Mononuclear cell (primary cell): ENCODE measurements around the gene TGIF1. TPM values are rescaled to one million over a fixed set of nuclear protein-coding genes. Genes with fewer than 3 reads are reported as not detected.

Experiments used
- H3K27me3 ChIP-seq: 2 replicates; pipeline ENCODE4 v1.6.0; 2011; ENCODE audit warnings: low read length, control low read depth; ENCODE audit not compliant: insufficient read depth
- H3K4me1 ChIP-seq: 2 replicates; pipeline ENCODE4 v1.5.1; 2011; ENCODE audit warnings: mild to moderate bottlenecking, low read length, control low read depth; ENCODE audit not compliant: insufficient read depth
- H3K4me3 ChIP-seq: 2 replicates; pipeline ENCODE4 v1.5.1; 2011; ENCODE audit warnings: mild to moderate bottlenecking, low read length, moderate library complexity
- H3K9me3 ChIP-seq: 2 replicates; pipeline ENCODE4 v1.5.1; 2011; ENCODE audit warnings: low read depth, mild to moderate bottlenecking, control low read depth, low read length
- total RNA-seq: library from RNA; depleted of rRNA; stranded (reverse); fragments of >200 nt; gene quantifications from one replicate; pipeline ENCODE4 v1.2.3, GENCODE V29; 2012

Gene TGIF1
- total RNA-seq, 1 donor, result 91.2 TPM

DNA sequence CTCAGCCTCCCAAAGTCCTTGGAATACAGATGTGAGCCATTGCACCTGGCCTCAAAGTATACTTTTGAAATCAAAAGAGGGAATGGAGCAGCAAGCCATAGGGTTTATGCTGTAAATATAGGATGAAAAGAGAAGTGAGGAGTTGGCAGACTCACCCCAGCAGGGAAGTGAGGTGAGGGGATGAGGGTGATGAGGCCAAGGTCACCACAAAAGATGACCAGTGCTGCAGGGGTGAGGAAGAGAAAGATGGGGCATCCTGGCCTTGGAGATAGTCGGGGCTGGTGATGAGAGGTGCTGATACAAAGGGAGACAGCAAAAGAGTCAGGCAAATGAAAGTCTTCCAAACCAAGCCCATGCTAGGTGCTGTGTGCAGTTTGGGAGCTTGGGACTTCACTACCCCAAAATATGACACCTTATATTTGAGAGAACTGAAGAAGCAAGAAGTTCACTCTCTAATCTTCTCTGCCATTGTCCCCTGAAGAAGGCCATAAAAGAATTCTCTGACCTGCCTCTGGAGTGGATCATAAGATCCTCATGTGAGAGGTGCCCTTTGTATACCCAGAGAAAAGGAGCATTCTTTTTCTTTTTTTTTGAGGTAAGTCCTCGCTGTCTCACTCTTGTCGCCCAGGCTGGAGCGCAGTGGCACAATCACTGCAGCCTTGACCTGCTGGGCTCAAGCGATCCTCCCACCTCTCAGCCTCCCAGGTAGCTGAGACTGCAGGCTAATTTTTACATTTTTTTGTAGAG lies 31.0 kb downstream of the TGIF1 start:
- Histone ChIP-seq H3K9me3 (no peaks in the 10 kb centered on the region), H3K27me3 (no peaks in the 10 kb centered on the region), H3K4me1 (no peaks in the 10 kb centered on the region), H3K4me3 (no peak overlapping the region)

DNA sequence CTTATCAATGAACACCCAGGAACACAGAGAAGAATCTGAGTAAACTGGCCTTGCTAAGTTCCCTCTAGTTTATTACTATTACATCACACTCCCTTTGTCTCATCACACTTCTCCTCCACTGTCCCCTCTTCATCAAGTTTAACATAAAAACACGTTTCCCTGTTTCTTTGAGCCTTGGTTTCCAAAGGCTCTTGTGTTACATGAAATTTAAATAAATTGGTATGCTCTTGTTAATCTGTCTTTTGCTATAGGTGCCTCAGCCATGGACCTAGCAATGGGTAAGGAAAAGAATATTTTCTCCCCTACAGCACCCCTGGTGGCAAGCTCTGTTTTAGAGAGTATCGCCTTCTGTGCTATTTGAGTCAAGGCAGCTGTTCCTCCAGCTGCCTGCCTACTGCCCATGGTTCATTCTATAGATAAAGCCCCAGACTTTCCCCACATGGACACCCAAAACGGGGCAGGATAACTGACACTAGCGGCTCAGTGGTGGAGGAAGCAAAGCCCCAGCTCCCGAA lies 31.8 kb downstream of the TGIF1 start:
- Histone ChIP-seq H3K9me3 (no peaks in the 10 kb centered on the region), H3K4me3 (no peak overlapping the region), H3K4me1 (no peaks in the 10 kb centered on the region), H3K27me3 (no peaks in the 10 kb centered on the region)

DNA sequence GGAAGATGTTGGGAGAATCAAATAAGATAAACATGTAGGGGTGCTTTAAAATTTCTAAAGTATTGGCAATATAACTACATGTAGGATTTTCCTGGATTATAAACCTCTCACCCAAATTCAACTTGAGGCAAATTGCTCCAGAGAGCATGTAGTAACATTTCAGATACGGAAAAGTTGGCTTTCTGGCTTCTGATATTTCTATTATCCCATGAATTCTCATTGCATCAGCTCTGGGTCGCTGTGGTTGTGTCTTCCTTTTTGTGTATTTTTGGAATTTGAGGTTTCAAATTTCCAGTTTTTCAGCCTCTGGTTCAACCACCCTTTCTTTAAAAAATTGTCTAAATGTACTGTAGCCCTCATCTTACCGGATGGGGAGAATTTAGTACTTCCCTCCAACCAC lies 32.3 kb downstream of the TGIF1 start:
- Histone ChIP-seq H3K9me3 (no peaks in the 10 kb centered on the region), H3K27me3 (no peaks in the 10 kb centered on the region), H3K4me1 (no peaks in the 10 kb centered on the region), H3K4me3 (no peak overlapping the region)

DNA sequence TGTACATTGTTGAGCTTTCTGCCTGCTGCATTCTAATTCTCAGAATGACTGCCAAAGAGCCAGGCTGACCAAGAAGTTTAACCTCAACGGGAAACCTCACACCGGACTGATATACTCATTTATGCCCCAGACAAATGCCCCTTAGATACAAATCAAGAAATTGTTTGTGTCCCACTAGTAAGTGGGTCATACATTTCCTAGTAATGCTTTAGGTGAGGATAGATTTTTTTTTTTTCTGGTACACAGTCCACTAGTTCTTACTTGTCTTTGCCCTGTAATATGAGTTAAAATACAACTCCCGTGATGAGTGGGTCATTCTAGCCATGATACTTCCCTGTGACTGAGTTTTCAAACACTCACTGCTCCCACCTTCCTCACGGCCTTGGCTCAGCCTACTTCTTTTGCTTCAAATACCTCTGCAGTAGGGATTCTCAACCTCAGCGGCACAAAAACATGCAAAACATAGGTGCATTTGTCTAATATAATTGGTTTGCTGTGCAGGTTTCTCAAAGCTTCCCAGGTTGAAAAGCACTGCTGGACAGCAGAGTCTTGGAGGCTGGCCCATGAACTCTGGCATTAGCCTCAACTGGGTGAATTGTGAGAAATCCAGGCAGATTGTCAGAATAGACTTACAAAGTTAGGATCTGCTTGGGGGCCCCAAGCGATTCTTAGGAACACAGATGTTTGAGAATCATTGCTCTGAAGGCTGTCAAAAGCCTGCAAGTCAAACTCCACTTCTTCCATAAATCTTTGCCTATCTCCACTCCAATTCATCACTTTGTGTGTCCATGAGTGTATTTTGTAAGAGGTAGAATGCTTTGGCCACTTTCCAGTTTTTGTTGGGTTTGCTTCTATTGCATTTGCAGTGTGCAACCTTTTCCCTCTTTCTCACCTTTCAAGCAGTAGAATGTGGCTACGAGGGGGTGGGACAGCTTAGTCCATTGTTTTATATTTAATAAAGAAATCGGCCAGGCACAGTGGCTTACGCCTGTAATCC lies 35.5 kb downstream of the TGIF1 start:
- no peaks in the 10 kb centered on the region for H3K4me1 ChIP-seq
- H3K9me3 ChIP-seq, result no peaks in the 10 kb centered on the region
- no peak overlapping the region for H3K4me3 ChIP-seq
- no peaks in the 10 kb centered on the region for H3K27me3 ChIP-seq

DNA sequence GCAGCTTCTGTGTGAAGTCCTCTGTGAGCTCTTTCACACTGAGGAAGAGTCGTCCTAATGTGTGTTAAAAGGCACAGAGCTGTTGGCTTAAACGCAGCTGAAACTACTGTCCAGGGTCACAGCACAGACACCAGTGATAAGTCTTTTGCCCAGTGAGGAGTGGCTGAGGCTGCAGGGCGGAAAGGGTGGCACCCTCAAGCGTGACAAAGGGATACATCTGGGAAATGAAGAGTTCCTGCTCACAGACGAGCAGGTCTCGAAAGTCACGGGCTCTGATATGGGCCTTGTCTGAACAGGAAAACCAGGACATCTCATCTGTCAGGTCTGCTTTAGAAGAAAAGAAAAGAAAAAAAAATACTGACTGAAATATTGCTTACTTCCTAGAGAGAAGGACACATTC lies 36.5 kb downstream of the TGIF1 start:
- Histone ChIP-seq H3K4me1 (no peaks in the 10 kb centered on the region), H3K4me3 (no peak overlapping the region), H3K9me3 (no peaks in the 10 kb centered on the region), H3K27me3 (no peaks in the 10 kb centered on the region)

DNA sequence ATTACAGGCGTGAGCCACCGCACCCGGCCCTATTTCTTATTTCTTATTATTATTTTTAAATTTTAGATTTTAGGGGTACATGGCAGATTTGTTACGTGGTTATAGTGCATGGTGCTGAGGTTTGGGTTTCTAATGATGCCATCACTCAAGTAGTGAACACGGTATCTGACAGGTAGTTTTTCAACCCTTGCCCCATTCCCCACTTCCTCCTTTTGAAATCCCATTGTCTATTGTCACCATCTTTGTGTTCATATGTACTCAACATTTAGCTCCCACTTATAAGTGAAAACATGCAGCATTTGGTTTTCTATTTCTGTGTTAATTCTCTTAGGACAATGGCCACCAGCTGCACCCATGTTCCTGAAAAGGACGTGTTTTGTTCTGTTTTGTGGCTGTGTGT lies 39.5 kb downstream of the TGIF1 start:
- peaks cover 7% of the 10 kb centered on the region for H3K4me1 ChIP-seq
- no peak overlapping the region for H3K4me3 ChIP-seq
- H3K9me3 ChIP-seq, result no peaks in the 10 kb centered on the region
- no peaks in the 10 kb centered on the region for H3K27me3 ChIP-seq

DNA sequence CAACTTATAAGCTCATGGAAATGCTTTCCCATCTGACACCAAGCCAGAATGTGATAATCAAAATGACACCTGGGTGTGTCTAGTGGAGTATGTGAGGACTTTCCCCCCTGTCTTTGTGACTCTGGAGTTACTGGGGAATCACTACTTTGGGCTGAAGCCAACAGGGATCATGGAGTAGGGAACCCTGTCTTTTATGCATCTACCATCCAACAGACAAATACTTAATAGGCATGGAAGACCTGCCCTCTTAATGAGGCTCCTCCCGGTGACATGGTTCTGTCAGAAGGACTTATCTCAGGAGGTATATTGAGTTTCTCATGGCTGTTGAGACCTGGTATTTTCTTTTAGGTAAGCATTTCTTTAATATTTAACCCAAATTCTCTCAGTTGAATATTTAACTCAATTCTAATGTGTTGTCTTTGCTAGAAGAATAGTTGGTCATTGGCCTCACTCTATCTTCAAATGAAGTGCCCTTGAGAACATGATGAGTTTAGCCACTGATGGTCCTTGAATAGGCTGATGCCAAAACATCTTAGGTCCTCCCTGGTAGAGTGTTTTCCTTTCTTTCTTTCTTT lies 42.1 kb downstream of the TGIF1 start:
- Histone ChIP-seq H3K4me3 (no peak overlapping the region), H3K27me3 (peaks cover 3% of the 10 kb centered on the region), H3K4me1 (peaks cover 7% of the 10 kb centered on the region), H3K9me3 (no peaks in the 10 kb centered on the region)

DNA sequence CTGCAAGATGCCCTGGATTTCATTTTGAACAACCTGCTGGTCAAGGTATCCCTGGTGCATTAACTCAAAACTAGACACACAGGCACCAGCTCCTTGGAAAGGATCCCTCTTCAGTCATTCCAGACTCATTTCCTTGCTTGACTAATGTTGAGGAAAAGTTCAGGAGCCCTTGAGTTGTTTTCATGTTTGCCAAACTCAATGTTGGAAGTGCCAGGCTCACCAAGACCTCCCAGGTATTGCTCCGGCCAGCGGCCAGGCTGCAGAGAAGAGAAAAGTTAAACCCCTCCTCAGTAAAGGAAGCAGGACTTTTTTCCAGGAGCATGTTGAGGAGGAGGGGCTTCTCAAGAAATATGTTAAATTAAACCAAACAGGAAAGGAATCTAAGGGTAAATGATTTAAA lies 42.7 kb downstream of the TGIF1 start:
- peaks cover 5% of the 10 kb centered on the region for H3K27me3 ChIP-seq
- no peak overlapping the region for H3K4me3 ChIP-seq
- peaks cover 7% of the 10 kb centered on the region for H3K4me1 ChIP-seq
- H3K9me3 ChIP-seq, result no peaks in the 10 kb centered on the region

DNA sequence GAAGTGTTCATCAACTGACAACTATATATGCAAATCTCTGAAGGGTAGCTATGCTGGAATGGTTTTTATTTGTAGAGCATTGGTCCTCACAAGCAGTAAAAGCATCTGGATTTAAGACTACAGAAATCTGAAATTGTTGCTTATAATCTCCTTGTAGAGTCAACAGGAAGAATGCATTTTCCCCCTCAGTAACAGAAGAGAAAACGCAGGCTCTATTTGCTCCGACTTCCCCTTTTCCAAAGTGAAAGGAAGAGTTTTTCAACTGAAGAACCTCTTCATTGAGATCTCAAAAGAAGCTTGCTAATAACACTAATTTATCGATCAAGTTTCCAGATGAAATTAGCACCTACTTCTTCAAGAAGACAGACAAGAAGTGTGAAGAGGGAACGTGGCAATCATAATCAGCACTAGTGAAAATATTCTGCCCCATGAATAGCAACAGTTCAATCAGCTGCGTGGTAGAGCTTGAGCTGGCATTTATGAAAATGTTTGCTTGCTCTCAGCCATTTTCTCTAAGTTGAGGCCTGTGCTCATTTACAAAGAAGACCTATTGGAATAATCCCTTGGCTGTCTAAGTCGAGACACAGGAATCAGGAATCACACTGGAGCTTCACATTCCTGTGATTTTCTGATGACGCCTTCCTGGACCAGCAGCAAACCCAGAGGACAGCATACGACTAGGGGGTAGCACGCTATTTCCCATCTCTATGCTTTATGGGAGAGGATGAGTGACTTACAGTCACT lies 43.7 kb downstream of the TGIF1 start:
- Histone ChIP-seq H3K4me1 (peaks cover 7% of the 10 kb centered on the region), H3K4me3 (no peak overlapping the region), H3K27me3 (peaks cover 14% of the 10 kb centered on the region), H3K9me3 (no peaks in the 10 kb centered on the region)

DNA sequence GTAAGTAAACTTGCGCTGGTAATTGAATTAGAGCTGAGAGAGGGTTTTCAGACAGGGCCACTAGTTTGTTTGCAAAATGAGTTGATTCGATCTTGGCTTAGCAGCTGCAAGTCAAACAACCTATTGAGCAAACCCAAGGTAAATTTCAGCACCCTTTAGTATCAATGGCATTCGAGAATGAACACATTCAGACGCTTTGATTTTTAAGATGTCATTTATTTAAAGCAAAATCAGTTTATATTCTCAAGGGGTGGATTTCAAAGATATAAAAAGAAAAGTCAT lies 44.2 kb downstream of the TGIF1 start:
- Histone ChIP-seq H3K4me3 (no peak overlapping the region), H3K27me3 (peaks cover 18% of the 10 kb centered on the region), H3K4me1 (peaks cover 11% of the 10 kb centered on the region), H3K9me3 (no peaks in the 10 kb centered on the region)

DNA sequence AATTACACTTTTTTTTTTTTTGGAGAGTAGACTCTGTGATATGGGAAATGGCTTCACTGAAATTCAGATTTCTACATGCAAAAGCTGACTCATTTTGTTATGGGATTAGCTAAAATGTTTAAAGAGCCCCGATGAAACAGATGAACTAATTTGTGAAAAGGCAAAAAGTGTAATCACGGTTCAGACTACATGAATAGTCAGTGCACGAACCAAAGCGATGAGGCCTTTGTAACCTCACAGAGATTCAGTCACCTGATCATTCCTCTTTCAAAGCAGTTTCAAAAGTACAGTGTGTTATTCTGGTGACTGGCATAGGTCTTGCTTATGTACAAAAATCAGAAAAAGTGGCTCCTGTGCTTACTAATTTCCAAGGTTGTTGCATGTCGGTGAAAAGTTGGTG lies 44.6 kb downstream of the TGIF1 start:
- no peak overlapping the region for H3K4me3 ChIP-seq
- peaks cover 22% of the 10 kb centered on the region for H3K27me3 ChIP-seq
- no peaks in the 10 kb centered on the region for H3K9me3 ChIP-seq
- peaks cover 15% of the 10 kb centered on the region for H3K4me1 ChIP-seq

DNA sequence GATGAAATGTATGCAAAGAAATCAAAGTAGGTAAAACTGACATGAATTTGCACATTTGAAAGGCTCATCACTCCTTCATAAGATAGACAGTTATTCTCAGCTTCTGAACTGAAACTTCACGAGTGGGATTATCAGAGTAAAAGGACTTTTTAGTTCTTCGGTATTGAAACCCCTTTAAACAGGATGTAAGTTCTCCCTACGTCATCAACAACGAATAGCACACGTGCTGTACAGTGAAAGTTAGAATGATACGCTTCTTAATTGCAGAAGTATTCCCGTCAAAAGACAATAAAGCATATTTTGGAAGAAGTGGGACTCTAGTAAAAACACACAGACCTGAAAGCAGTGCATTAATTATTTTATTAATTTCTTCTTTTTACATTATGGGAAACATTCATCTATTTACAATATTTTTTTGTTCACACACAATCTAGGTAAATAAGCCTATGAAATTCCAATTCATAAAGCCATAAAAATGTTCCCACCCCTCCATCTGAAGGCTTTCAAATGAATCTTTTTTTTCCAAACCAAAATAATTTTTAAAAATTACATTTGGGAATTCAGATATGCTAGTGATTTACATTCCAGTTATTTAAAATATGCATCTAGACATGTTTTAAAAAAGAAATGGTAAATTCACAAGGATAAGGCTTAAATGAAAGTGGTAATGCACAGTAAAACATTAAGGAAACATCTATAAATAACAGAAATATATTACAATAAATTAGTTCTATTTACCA lies 45.9 kb downstream of the TGIF1 start:
- Histone ChIP-seq H3K4me3 (no peak overlapping the region), H3K27me3 (peaks cover 35% of the 10 kb centered on the region), H3K9me3 (no peaks in the 10 kb centered on the region), H3K4me1 (peaks cover 19% of the 10 kb centered on the region)

DNA sequence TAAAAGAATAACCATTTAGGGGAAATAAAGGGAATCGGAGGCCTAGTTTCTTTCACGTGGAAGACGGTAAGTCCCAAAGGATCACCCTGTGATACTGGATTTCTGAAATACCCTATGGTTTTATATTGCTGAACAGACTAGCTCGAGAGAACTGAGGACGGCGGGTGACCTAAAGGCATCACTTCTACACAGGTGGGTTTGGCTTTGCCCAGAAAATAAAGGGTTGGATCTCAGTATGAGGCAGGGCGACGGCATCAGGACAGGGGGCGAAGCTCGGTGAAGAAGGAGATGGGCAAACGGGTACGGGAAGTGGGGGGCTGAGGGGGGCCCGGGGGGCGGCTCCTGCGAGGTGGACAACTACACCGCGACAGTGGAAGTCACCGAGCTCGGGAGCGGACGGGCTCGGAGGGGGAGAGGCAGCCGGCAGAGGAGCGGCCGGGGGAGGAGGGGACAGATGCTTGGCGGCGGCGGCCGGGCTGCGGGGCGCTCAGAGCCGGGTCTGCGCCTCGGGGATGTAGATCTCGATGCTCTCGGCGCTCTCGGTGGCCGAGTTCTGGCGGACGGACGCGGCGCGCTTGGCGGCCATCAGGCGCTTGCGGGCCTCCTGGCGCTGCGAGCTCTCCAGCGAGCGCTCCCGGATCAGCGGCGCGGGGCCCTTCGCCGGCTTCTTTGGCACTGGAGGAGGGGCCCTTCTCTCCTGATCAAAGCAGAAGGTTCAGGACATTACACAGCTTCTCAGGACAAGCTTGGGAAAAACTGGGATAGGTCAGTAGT lies 48.9 kb downstream of the TGIF1 start:
- H3K4me3 ChIP-seq, result no peak overlapping the region
- peaks cover 42% of the 10 kb centered on the region for H3K27me3 ChIP-seq
- no peaks in the 10 kb centered on the region for H3K9me3 ChIP-seq
- H3K4me1 ChIP-seq, result peaks cover 15% of the 10 kb centered on the region

DNA sequence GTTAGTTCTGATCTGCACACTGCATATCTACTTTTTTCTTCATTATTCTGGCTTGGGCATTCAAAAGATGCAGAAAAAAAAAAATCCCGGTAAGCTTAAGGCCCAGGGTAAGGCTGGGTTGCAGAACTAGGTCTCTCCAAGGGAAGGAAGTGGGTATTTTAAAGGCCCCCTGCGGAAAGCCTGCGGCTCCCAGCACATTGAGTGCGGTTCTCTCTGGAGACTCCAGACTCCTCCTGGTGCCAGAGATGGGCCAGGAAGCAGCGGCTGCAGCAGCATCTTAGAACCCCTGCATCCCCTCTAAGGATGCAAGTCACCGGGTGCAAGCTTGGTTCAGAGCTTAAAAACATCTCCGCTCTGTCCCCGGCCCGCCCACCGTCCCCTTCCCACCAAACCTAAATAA lies 49.5 kb downstream of the TGIF1 start:
- H3K9me3 ChIP-seq, result no peaks in the 10 kb centered on the region
- H3K27me3 ChIP-seq, result peaks cover 42% of the 10 kb centered on the region
- no peak overlapping the region for H3K4me3 ChIP-seq
- H3K4me1 ChIP-seq, result peaks cover 12% of the 10 kb centered on the region
